SK-N-SH (cell line): ENCODE data around the gene GLRX5. TPM values are rescaled to one million over a fixed set of nuclear protein-coding genes. Genes with fewer than 3 reads are reported as not detected.

ENCODE experiments used
- CTCF ChIA-PET: fragments of 300-600, 350-600 bp; formaldehyde crosslinking; extraction: SDS; loops from one replicate; lab custom pipeline; 2021; lab: Yijun Ruan, JAX
- POLR2A ChIA-PET: fragments of 350-600 bp; sonication (Branson Sonifier 250); formaldehyde crosslinking; extraction: SDS; loops from one replicate; lab custom pipeline; 2020; ENCODE audit warnings: antibody characterized with exemption, inconsistent platforms; lab: Yijun Ruan, JAX
- DNase-seq: peaks from one replicate; pipeline ENCODE4 v3.0.0; 2012
- H2AFZ ChIP-seq: fragments of 200-600 bp; sonication (generic); 2 replicates; pipeline ENCODE4 v1.8.1; 2016; ENCODE audit warnings: antibody characterized with exemption, mild to moderate bottlenecking, low read depth
- H3F3A ChIP-seq: fragments of 200-600 bp; sonication (generic); replicated peaks from 2 replicates; pipeline ENCODE3; 2016; ENCODE audit warnings: antibody characterized with exemption, mild to moderate bottlenecking; ENCODE audit not compliant: insufficient read depth
- H3K27ac ChIP-seq, 2 experiments: fragments of 200-500 bp in 1 of 2; fragments of 200-600 bp in 1 of 2; sonication (Bioruptor generic) in 1 of 2; sonication (generic), shearing (Covaris generic) in 1 of 2; 2 replicates each; pipeline versions ENCODE4 v1.5.1 to v1.6.1; 2014 to 2016; ENCODE audit warnings: low read depth in 2 of 2, inconsistent platforms in 1 of 2, low read length in 1 of 2, mild to moderate bottlenecking in 1 of 2, mixed read lengths in 1 of 2
- H3K27me3 ChIP-seq: fragments of 200-600 bp; sonication (generic), shearing (Covaris generic); 2 replicates; pipeline ENCODE4 v1.6.1; 2016; ENCODE audit warnings: mixed run types; ENCODE audit not compliant: insufficient read depth
- H3K36me3 ChIP-seq, 2 experiments: fragments of 200-500 bp in 1 of 2; fragments of 200-600 bp in 1 of 2; sonication (Bioruptor generic) in 1 of 2; sonication (generic) in 1 of 2; replicated peaks in 1 of 2; 2 replicates each; pipeline versions ENCODE3 to v1.5.1; 2014 to 2016; ENCODE audit warnings: low read length in 1 of 2, mild to moderate bottlenecking in 1 of 2; ENCODE audit not compliant: insufficient read depth in 2 of 2, control insufficient read depth in 1 of 2
- H3K4me1 ChIP-seq, 2 experiments: fragments of 200-500 bp in 1 of 2; fragments of 200-600 bp in 1 of 2; sonication (Bioruptor generic) in 1 of 2; sonication (generic), shearing (Covaris generic) in 1 of 2; 2 replicates each; pipeline versions ENCODE4 v1.5.1 to v1.6.1; 2014 to 2016; ENCODE audit warnings: low read depth in 1 of 2, low read length in 1 of 2, mixed run types in 1 of 2; ENCODE audit not compliant: insufficient read depth in 2 of 2, control insufficient read depth in 1 of 2
- H3K4me2 ChIP-seq: fragments of 200-600 bp; sonication (generic), shearing (Covaris generic); 2 replicates; pipeline ENCODE4 v1.6.1; 2017; ENCODE audit warnings: mixed run types
- H3K4me3 ChIP-seq, 2 experiments: fragments of 200-500 bp in 1 of 2; fragments of 200-600 bp in 1 of 2; sonication (Bioruptor generic) in 1 of 2; sonication (generic), shearing (Covaris generic) in 1 of 2; 2 replicates each; pipeline versions ENCODE4 v1.5.1 to v1.8.1; 2014 to 2016; ENCODE audit warnings: low read depth in 2 of 2, inconsistent platforms in 1 of 2, low read length in 1 of 2, mild to moderate bottlenecking in 1 of 2, mixed read lengths in 1 of 2, moderate library complexity in 1 of 2
- H3K79me2 ChIP-seq: fragments of 200-600 bp; sonication (generic); 2 replicates; pipeline ENCODE4 v1.8.1; 2017; ENCODE audit warnings: mild to moderate bottlenecking; ENCODE audit not compliant: insufficient read depth
- H3K9ac ChIP-seq: fragments of 200-600 bp; sonication (generic); 2 replicates; pipeline ENCODE4 v1.6.1; 2017; ENCODE audit warnings: mixed run types
- H3K9me2 ChIP-seq: fragments of 200-600 bp; sonication (generic); 2 replicates; pipeline ENCODE4 v1.6.1; 2017; ENCODE audit warnings: mixed run types
- H3K9me3 ChIP-seq: fragments of 200-600 bp; sonication (generic); 2 replicates; pipeline ENCODE4 v1.6.1; 2017; ENCODE audit warnings: mixed run types, mild to moderate bottlenecking, moderate library complexity
- H4K20me1 ChIP-seq: fragments of 200-600 bp; sonication (generic); 2 replicates; pipeline ENCODE4 v1.6.1; 2017; ENCODE audit warnings: mild to moderate bottlenecking, mixed run types; ENCODE audit not compliant: insufficient read depth
- CHD2 ChIP-seq: fragments of 150-350 bp; IDR thresholded peaks from 2 replicates; pipeline ENCODE4 v1.6.1; 2018; ENCODE audit warnings: low read length; ENCODE audit not compliant: partially characterized antibody
- CTCF ChIP-seq: fragments of 200-600 bp; sonication (generic); IDR thresholded peaks from 2 replicates; pipeline ENCODE4 v1.6.1; 2017; ENCODE audit warnings: antibody characterized with exemption, mild to moderate bottlenecking, moderate library complexity
- ELF1 ChIP-seq: IDR thresholded peaks from 2 replicates; pipeline ENCODE4 v1.4.0; 2012
- EP300 ChIP-seq, 2 experiments: IDR thresholded peaks; 2 replicates each; pipeline versions ENCODE4 v1.4.0 to v1.6.1; 2012; ENCODE audit warnings: borderline replicate concordance in 1 of 2, low read depth in 1 of 2, low read length in 1 of 2
- EZH2phosphoT487 ChIP-seq: fragments of 200-600 bp; sonication (generic); IDR thresholded peaks from 2 replicates; pipeline ENCODE4 v1.6.1; 2017; ENCODE audit warnings: low read depth, mixed run types, mild to moderate bottlenecking, antibody characterized with exemption, moderate library complexity, borderline replicate concordance
- FOSL2 ChIP-seq: IDR thresholded peaks from 2 replicates; pipeline ENCODE4 v1.4.0; 2012; ENCODE audit warnings: low read depth, mild to moderate bottlenecking, moderate library complexity, borderline replicate concordance
- FOXJ3 ChIP-seq: sonication (generic); formaldehyde crosslinking; IDR thresholded peaks from 2 replicates; pipeline ENCODE4 v1.5.1; 2020; ENCODE audit warnings: mild to moderate bottlenecking, missing genetic modification reagents
- JUND ChIP-seq: IDR thresholded peaks from 2 replicates; pipeline ENCODE4 v1.4.0; 2012
- MEF2A ChIP-seq: IDR thresholded peaks from 2 replicates; pipeline ENCODE4 v1.4.0; 2012; ENCODE audit warnings: low read depth, borderline replicate concordance
- MXI1 ChIP-seq: IDR thresholded peaks from 2 replicates; pipeline ENCODE4 v1.6.1; 2012; ENCODE audit warnings: mild to moderate bottlenecking, low read depth, low read length, improper control_type of control experiment
- NFIC ChIP-seq: IDR thresholded peaks from 2 replicates; pipeline ENCODE4 v1.4.0; 2012; ENCODE audit warnings: borderline replicate concordance
- NRF1 ChIP-seq: IDR thresholded peaks from 2 replicates; pipeline ENCODE4 v1.6.1; 2012; ENCODE audit warnings: low read depth, mild to moderate bottlenecking, low read length
- PBX3 ChIP-seq: IDR thresholded peaks from 2 replicates; pipeline ENCODE4; 2012
- POLR2AphosphoS5 ChIP-seq: IDR thresholded peaks from 2 replicates; pipeline ENCODE4 v1.6.1; 2012; ENCODE audit warnings: low read depth, low read length
- RCOR1 ChIP-seq: fragments of 150-350 bp; IDR thresholded peaks from 2 replicates; pipeline ENCODE4 v1.6.1; 2017; ENCODE audit warnings: antibody characterized with exemption, low read length
- RFX5 ChIP-seq: IDR thresholded peaks from 2 replicates; pipeline ENCODE4 v1.6.1; 2012; ENCODE audit warnings: mild to moderate bottlenecking, improper control_type of control experiment, low read length
- SIN3A ChIP-seq: IDR thresholded peaks from 2 replicates; pipeline ENCODE4 v1.6.1; 2012; ENCODE audit warnings: low read depth, mild to moderate bottlenecking, low read length, moderate library complexity, borderline replicate concordance
- SMC3 ChIP-seq: IDR thresholded peaks from 2 replicates; pipeline ENCODE4 v1.6.1; 2012; ENCODE audit warnings: low read depth, low read length, improper control_type of control experiment
- TCF12 ChIP-seq: IDR thresholded peaks from 2 replicates; pipeline ENCODE4 v1.4.0; 2012
- TEAD4 ChIP-seq: IDR thresholded peaks from 2 replicates; pipeline ENCODE4 v1.4.0; 2012; ENCODE audit warnings: mild to moderate bottlenecking, borderline replicate concordance; ENCODE audit not compliant: insufficient read depth
- USF2 ChIP-seq: fragments of 150-350 bp; IDR thresholded peaks from 2 replicates; pipeline ENCODE4 v1.6.1; 2017; ENCODE audit warnings: antibody characterized with exemption, low read length, low read depth, borderline replicate concordance
- WGBS: methylation state at CpG from one replicate; pipeline ENCODE4 v1.1.6; 2017; ENCODE audit warnings: low lambda C conversion rate; 5-methylcytosine and 5-hydroxymethylcytosine counted together
- polyA plus RNA-seq, 3 experiments: library from polyadenylated mRNA; depleted of rRNA; stranded (reverse); fragments of >200 nt; gene quantifications; 2 replicates each; pipeline ENCODE4 v1.2.3, GENCODE V29; 2012

The GLRX5 gene
- polyA plus RNA-seq, 1 of the 3 experiments (the other 2 are of a cell fraction) = 29.1 TPM

- H3K9me3 ChIP-seq = no peaks in the 10 kb centered on the region
- H3K4me1 ChIP-seq = peaks cover 23 to 46% of the 10 kb centered on the region in 2 experiments
- H3K27ac ChIP-seq = no peak overlapping the region
- H2AFZ ChIP-seq = no peak overlapping the region
- H3K9me2 ChIP-seq = no peaks in the 10 kb centered on the region
- H3K79me2 ChIP-seq = peaks cover 4% of the 10 kb centered on the region; the same call in 1 of the 2 replicates
- H3K36me3 ChIP-seq = no peaks in the 10 kb centered on the region
- TF ChIP-seq RFX5 (no peak), SMC3 (no peak), NFIC (no peak), TEAD4 (no peak), CTCF (no peak), TCF12 (no peak), CHD2 (no peak), MEF2A (no peak), FOXJ3 (no peak), USF2 (no peak), MXI1 (no peak), EZH2phosphoT487 (no peak), NRF1 (no peak), PBX3 (no peak)
- no peak overlapping the region for H3K4me2 ChIP-seq
- H4K20me1 ChIP-seq = no peaks in the 10 kb centered on the region
- H3K9ac ChIP-seq = no peak overlapping the region
- peaks cover 8% of the 10 kb centered on the region for H3F3A ChIP-seq
- H3K4me3 ChIP-seq = no peak overlapping the region
- ChIA-PET CTCF (interaction anchor here (0.8 to 1.2 kb wide), 4 partner anchors 11 to 53 kb away, joined by 3 to 4 read pairs (median 3); no protein-coding TSS in a partner anchor), POLR2A (no interaction called here)
- H3K27me3 ChIP-seq = no peaks in the 10 kb centered on the region
- DNase-seq = no peak
- WGBS = over 99% methylated on average over 9 of the region's 17 CpGs
Measured at GRCh38 chr14:95505030-95505589, 29.7 kb upstream of the GLRX5 start.

GRCh38 chr14:95507174-95507573, 27.7 kb upstream of the GLRX5 start:
- no peaks in the 10 kb centered on the region for H4K20me1 ChIP-seq
- peaks cover 19 to 45% of the 10 kb centered on the region in 2 experiments for H3K4me1 ChIP-seq
- 0 out of 2 replicates have a peak overlapping the region, but pooled peaks have one; percentile 13 for H2AFZ ChIP-seq
- peak overlapping the region; percentile 34; the same call in 1 of the 2 replicates for H3K9ac ChIP-seq
- peak overlapping the region; percentile 83 to 93 for H3K27ac ChIP-seq
- H3K4me3 ChIP-seq = no peak overlapping the region
- ChIA-PET CTCF (interaction anchor here (1.2 to 1.4 kb wide), 2 partner anchors 20 to 55 kb away, joined by 3 to 7 read pairs; no protein-coding TSS in a partner anchor), POLR2A (no interaction called here)
- peaks cover 4% of the 10 kb centered on the region; the same call in 1 of the 2 replicates for H3K79me2 ChIP-seq
- no peaks in the 10 kb centered on the region for H3K36me3 ChIP-seq
- DNase-seq = no peak
- peak overlapping the region; percentile 62 for H3K4me2 ChIP-seq
- no peaks in the 10 kb centered on the region for H3K27me3 ChIP-seq
- WGBS = 17% methylated on average over 3 of the region's 8 CpGs
- peaks cover 8% of the 10 kb centered on the region for H3F3A ChIP-seq
- no peaks in the 10 kb centered on the region for H3K9me2 ChIP-seq
- no peaks in the 10 kb centered on the region for H3K9me3 ChIP-seq
- TF ChIP-seq POLR2AphosphoS5 (peak; percentile 46; the same call in 1 of the 2 replicates), PBX3 (peak; percentile 15; the same call in 1 of the 2 replicates), RCOR1 (no peak), FOSL2 (peak; percentile 61; the same call in 1 of the 2 replicates), SIN3A (peak; percentile 50; the same call in 1 of the 2 replicates), EP300 (IDR thresholded peaks at IDR 0.05; ENCODE audit: borderline replicate concordance in 1 of 2, low read depth in 1 of 2, low read length in 1 of 2) (peak in 1 of 2 experiments; percentile 62; a peak in 1 of 4 replicates), ELF1 (peak; percentile 78), JUND (peak; percentile 53), MXI1 (peak; percentile 68; the same call in 1 of the 2 replicates)
